Aorta (tissue), 5 donors: ENCODE data around the gene CTBS. TPM values are rescaled to one million over a fixed set of nuclear protein-coding genes. Genes with fewer than 3 reads are reported as not detected.
A peak's percentile ranks its signal among the peaks of the same experiment; 100 is the strongest.

Experiments
- ATAC-seq: fragments of 200-7000 bp; cut with Tn5 transposase; one replicate; pipeline ENCODE4 v1.9.1; 2022; ENCODE audit warnings: moderate library complexity; ENCODE audit not compliant: low FRiP score
- DNase-seq, 2 donors: peaks; one replicate each; pipeline ENCODE4 v3.0.0-alpha.2; 2020
- H3K27ac ChIP-seq, 2 donors: one replicate each; pipeline ENCODE4 v1.5.1; 2013; ENCODE audit warnings: low read length in 2 of 2, mild to moderate bottlenecking in 2 of 2, moderate library complexity in 2 of 2, control low read depth in 1 of 2, inconsistent platforms in 1 of 2, low read depth in 1 of 2
- H3K27me3 ChIP-seq, 2 donors: one replicate each; pipeline ENCODE4 v1.6.1; 2013; ENCODE audit warnings: control low read depth in 1 of 2, low read length in 1 of 2, mild to moderate bottlenecking in 1 of 2, moderate library complexity in 1 of 2; ENCODE audit not compliant: insufficient read depth in 2 of 2, control insufficient read depth in 1 of 2
- H3K36me3 ChIP-seq, 2 donors: one replicate each; pipeline ENCODE4 v1.6.1; 2013; ENCODE audit warnings: control low read depth in 1 of 2, low read length in 1 of 2, mild to moderate bottlenecking in 1 of 2; ENCODE audit not compliant: insufficient read depth in 2 of 2, control insufficient read depth in 1 of 2
- H3K4me1 ChIP-seq, 2 donors: one replicate each; pipeline ENCODE4 v1.6.1; 2013; ENCODE audit warnings: low read length in 2 of 2, control low read depth in 1 of 2, mild to moderate bottlenecking in 1 of 2, moderate library complexity in 1 of 2; ENCODE audit not compliant: insufficient read depth in 2 of 2, control insufficient read depth in 1 of 2
- H3K4me3 ChIP-seq, 2 donors: one replicate each; pipeline ENCODE4 v1.5.1; 2013; ENCODE audit warnings: low read length in 2 of 2, control low read depth in 1 of 2, mild to moderate bottlenecking in 1 of 2
- H3K9me3 ChIP-seq: one replicate; pipeline ENCODE4 v1.6.1; 2013; ENCODE audit warnings: mild to moderate bottlenecking, low read length; ENCODE audit not compliant: control insufficient read depth
- WGBS, 2 donors: extraction: QIAGEN DNeasy Blood & Tissue Kit; methylation state at CpG; one replicate each; pipeline ENCODE4 v1.1.7; 2013; 5-methylcytosine and 5-hydroxymethylcytosine counted together
- intact Hi-C, 2 donors: fragments of 100-400 bp; cut with DNase I; formaldehyde crosslinking; loops; one replicate each; pipeline versions ENCODE4 v1.14.2 to v1.15.0; 2022
- polyA plus RNA-seq, 2 donors: library from polyadenylated mRNA; stranded (reverse); fragments of 200-250 nt; gene quantifications; one replicate each; pipeline ENCODE4 v1.2.3, GENCODE V29; 2013
- total RNA-seq, 2 donors: library from RNA; stranded (reverse); fragmentation: NEBNext Ultra II Directional; extraction: Animal tissue kit (Norgen Biotek cat#: 25700); gene quantifications; one replicate each; pipeline ENCODE4 v1.2.1, GENCODE V29; 2021
- donor health status: healthy with polysubstance abuse.
- donor health status: Bipolar disorder and iron deficiency.
- donor health status: DM: no; HTN: no; CAD: no.
- donor health status: DM: no; HTN: no; CAD: no.
- donor health status: DM: yes; HTN: yes; CAD: no.

The CTBS gene
- total and polyA plus RNA-seq, 4 donors: 24.2 to 27.9 (median 25.6) TPM

DNA sequence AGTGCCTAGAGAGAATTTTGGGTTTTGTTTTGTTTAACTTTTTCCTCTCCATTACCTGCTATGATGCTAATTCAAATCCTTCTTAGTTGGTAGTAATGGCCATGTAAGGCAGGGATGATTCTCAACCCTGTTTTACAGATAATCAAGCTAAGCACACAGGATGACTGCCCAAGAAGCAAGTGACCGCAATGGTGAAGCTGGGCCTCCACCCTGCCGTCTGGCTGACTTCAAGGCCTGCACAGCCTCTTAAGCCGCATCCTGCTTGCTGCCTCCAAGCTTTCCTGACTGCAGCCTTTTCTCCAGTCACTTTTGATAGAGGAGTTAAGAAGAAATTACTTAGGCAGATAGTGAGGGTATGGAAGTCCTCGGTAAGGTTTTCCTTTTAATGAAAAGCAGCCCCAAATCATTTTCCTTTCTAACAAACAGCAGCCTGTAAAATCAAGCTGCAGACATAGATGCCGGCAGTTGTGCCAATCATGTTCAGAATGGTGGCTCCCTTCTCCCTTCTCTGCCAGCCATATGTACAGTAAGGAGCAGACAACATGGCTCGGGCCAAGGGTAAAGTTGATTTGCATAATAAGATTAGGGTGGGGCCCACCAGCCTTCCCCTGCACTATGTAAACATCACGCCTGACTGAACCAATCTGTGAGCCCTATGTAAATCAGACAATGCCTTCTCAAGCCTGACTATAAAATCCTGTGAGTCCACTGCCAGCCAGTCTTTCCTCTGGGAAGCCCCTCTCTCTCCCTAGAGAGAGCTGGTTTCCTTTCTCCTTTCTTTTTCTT is 8.8 kb upstream of the CTBS start:
- WGBS, 2 donors: 88 to 93% methylated on average over 7 of the region's 7 CpGs
- Histone ChIP-seq H3K9me3 (no peaks in the 10 kb centered on the region), H3K4me3 (no peak overlapping the region), H3K36me3 (no peaks in the 10 kb centered on the region), H3K27me3 (no peaks in the 10 kb centered on the region), H3K4me1 (no peaks in the 10 kb centered on the region), H3K27ac (no peak overlapping the region)
- no peak for DNase-seq
- intact Hi-C loops: no loop called here
- no peak for ATAC-seq

DNA sequence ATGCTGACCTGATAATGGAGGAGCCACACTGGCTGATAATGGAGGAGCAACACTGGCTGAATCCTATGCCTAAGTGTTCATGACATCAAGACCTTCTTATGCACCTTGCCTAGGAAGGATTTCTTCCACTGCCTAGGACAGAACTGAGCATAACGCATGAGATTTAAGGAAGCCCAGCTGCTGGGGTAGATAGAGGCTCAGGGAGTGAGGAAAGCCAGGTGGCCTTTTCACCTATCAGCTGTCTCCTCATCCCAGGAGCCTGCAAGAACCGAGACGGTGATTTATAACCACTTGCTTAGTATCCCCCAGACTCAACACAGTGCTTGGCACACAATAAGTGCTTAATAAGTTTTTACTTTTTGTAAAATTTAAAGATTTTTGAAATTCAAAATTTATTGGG is 7.4 kb upstream of the CTBS start:
- DNase-seq (no peak), ATAC-seq (no peak)
- Histone ChIP-seq H3K27ac (no peak overlapping the region), H3K27me3 (no peaks in the 10 kb centered on the region), H3K4me3 (no peak overlapping the region), H3K4me1 (no peaks in the 10 kb centered on the region), H3K36me3 (no peaks in the 10 kb centered on the region), H3K9me3 (no peaks in the 10 kb centered on the region)
- 93 to 94% methylated on average over 3 of the region's 3 CpGs for WGBS, 2 donors
- intact Hi-C loops: no loop called here

DNA sequence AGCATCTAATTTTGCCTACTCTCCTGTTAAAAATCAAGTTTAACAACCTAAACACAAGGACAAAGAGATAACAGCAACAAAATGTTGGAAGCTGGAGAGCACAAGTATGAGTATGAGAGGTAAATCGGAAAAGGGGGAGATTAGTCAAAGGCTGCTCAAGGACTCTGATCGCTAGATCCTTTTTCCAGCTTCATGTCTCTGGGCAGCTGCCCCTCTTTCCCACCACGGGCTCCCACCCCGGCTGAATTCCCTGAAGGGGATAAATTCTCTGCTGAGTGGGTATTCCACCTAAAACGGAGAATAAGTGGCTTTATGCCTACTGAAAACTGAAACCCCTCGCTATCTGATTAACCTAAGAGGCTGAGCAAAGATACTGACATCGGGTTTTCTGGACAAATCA is 696 bp upstream of the CTBS start:
- H3K27me3 ChIP-seq: no peaks in the 10 kb centered on the region
- H3K9me3 ChIP-seq: no peaks in the 10 kb centered on the region
- 62 to 79% methylated on average over 7 of the region's 7 CpGs for WGBS, 2 donors
- ATAC-seq (no peak), DNase-seq (no peak)
- peaks cover 0 to 2% of the 10 kb centered on the region in 2 donors for H3K4me1 ChIP-seq
- H3K27ac ChIP-seq: no peak overlapping the region
- intact Hi-C loops: loop anchor here in 1 of 2 donors (2.0 to 5.0 kb wide), 2 partner anchors 22 to 68 kb away; partner anchors contain the start of genes GNG5 and SPATA1
- H3K4me3 ChIP-seq: peak overlapping the region; percentile 36 to 75
- H3K36me3 ChIP-seq: no peaks in the 10 kb centered on the region

DNA sequence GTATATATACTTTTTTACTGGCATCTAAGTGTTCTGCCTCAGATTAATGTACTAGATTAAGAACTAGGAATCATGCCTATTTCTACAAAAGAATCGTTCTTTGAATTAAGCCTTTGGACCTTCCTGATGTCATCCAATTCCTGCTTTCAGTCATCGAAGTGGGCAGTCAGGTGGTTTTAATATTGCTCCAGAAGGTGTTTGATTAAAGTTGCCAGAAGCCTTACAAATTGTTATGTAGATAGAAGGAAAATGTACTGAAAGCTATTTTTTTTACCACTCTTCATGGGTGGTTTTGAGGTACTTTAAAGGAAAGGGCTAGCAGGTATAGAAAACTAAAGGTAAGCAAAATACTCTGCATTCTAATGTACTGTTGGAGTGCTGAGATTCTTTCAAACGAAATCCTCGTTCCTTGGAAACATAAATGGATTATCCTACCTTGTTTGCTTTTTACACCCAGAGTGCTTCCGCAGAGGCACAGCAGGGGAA is 716 bp downstream of the CTBS start:
- peak overlapping the region; percentile 47 to 97 for H3K4me3 ChIP-seq
- intact Hi-C loops: loop anchor here (2.0 to 5.0 kb wide), 3 partner anchors 25 to 67 kb away; partner anchors contain the start of genes GNG5 (in 2 of the 2) and SPATA1 (in 2 of the 2)
- whole genome bisulfite sequencing, 2 donors: 3% methylated on average over 5 of the region's 5 CpGs
- no peaks in the 10 kb centered on the region for H3K27me3 ChIP-seq
- H3K27ac ChIP-seq: peak overlapping the region; percentile 70 to 98
- H3K36me3 ChIP-seq: no peaks in the 10 kb centered on the region
- H3K9me3 ChIP-seq: no peaks in the 10 kb centered on the region
- no peak for DNase-seq
- no peak for ATAC-seq
- peaks cover 2 to 5% of the 10 kb centered on the region in 2 donors for H3K4me1 ChIP-seq

DNA sequence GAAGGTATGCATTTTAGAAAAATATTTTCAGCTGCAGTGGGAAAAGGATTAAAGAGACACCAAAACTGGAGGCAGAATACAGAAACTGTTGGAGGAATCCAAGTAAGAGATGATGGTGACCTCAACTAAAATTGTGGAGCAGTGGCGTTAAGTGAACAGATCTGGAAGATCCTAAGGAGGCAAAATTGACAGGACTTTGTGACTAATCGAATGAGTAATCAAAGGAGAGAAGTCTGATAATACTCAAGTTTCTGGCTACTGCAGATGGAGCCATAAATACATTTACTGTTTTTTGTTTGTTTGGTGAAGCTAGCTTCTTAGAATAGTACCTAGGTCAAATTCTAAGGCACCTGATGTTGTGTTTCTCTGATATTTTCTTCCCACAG is 3.1 kb downstream of the CTBS start:
- 92 to 98% methylated on average over 2 of the region's 2 CpGs for WGBS, 2 donors
- DNase-seq (no peak), ATAC-seq (no peak)
- H3K27me3 ChIP-seq: no peaks in the 10 kb centered on the region
- H3K9me3 ChIP-seq: no peaks in the 10 kb centered on the region
- H3K4me1 ChIP-seq: peaks cover 2 to 5% of the 10 kb centered on the region in 2 donors
- H3K27ac ChIP-seq: no peak overlapping the region
- no peaks in the 10 kb centered on the region for H3K36me3 ChIP-seq
- intact Hi-C loops: loop anchor here in 1 of 2 donors (5.0 kb wide), 1 partner anchor 64 kb away; the partner anchor contains the start of genes GNG5 and SPATA1
- no peak overlapping the region for H3K4me3 ChIP-seq

DNA sequence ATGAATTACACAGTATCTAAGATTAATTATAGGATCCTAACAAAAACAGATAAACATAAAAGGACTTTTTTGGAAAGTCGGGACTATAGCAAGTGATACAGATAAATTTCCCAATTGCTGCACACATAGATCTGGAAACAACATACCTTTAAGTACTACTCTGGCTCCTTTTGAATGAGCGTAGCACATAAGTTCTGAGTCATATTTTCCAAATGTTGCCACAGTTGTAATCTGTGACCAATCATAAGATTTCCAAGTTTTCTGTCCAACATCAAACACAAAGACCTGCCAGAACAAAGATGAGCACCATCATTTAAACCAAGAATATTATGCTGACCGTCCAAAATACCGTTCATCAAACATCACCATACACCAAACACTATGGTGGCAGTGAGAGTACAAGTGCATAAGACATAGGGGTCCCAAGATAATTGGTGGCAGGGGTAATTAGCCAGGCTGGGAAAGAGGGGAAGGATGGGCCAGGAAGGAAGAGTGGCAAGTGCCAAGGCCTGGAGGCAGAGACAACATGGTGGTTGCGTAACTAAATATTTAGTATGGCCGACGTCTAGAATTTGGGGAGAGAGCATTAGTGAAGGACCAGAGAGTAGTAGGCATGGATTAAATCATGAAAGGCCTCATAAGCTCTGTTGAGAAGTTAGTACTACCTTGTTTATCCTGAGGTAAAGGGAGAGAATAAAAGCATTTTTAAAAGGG is 3.6 kb downstream of the CTBS start:
- H3K9me3 ChIP-seq: no peaks in the 10 kb centered on the region
- intact Hi-C loops: loop anchor here in 1 of 2 donors (5.0 kb wide), 1 partner anchor 63 kb away; the partner anchor contains the start of genes GNG5 and SPATA1
- H3K4me3 ChIP-seq: no peak overlapping the region
- no peaks in the 10 kb centered on the region for H3K27me3 ChIP-seq
- DNase-seq: no peak
- WGBS, 2 donors: 79 to 85% methylated on average over 7 of the region's 7 CpGs
- H3K4me1 ChIP-seq: peaks cover 2 to 5% of the 10 kb centered on the region in 2 donors
- H3K27ac ChIP-seq: no peak overlapping the region
- ATAC-seq: no peak
- H3K36me3 ChIP-seq: no peaks in the 10 kb centered on the region

DNA sequence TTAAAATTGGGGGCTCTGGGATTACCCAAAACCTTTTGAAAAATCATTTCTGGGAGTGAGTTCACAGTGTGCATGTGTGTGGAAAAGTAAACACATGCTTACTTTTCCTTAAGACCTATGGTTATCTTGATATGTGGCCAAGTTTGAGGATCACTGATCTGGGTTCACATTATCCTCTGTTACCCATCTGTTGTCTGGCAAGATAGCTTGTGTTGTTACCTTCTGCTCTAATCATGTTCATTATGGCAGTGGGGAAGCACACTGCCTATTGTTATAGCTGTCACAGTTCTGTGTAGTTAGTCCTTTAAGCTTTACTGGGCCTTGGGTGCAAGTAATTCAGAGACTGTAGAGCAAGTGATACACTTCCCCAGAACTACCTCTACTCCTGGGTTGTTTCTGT is 5.0 kb downstream of the CTBS start:
- DNase-seq: no peak
- Histone ChIP-seq H3K27ac (no peak overlapping the region), H3K27me3 (no peaks in the 10 kb centered on the region), H3K9me3 (no peaks in the 10 kb centered on the region), H3K4me1 (peaks cover 2 to 5% of the 10 kb centered on the region in 2 donors), H3K36me3 (no peaks in the 10 kb centered on the region), H3K4me3 (no peak overlapping the region)
- intact Hi-C loops: no loop called here
- no peak for ATAC-seq

DNA sequence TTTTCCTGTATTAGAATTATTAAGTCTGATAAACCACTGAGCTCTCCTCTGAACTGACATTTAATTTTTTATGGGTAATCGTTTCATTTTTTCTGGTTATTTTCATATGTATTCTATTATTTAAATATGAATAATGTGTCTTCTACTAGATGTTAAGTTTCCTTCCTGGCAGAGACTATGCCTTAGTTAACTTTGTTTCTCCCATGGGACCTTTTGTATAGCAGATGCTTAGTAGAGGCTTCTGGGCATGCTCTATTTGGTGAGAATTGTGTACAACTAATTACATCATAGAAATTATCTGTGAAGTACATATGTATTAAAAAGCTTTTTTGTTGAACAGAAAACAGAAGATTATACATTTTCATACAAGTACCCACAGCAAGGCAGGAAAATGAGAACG is 23.4 kb downstream of the CTBS start:
- no peak for ATAC-seq
- Histone ChIP-seq H3K27ac (no peak overlapping the region), H3K27me3 (no peaks in the 10 kb centered on the region), H3K9me3 (no peaks in the 10 kb centered on the region), H3K4me3 (no peak overlapping the region), H3K4me1 (no peaks in the 10 kb centered on the region), H3K36me3 (no peaks in the 10 kb centered on the region)
- intact Hi-C loops: no loop called here
- no peak for DNase-seq
- WGBS, 2 donors: 83 to 86% methylated on average over 2 of the region's 2 CpGs
